IMR-90 (cell line): ENCODE data around the gene PAXX. TPM values are rescaled to one million over a fixed set of nuclear protein-coding genes. Genes with fewer than 3 reads are reported as not detected.

ENCODE experiments used
- ATAC-seq: fragments of 200-7000 bp; cut with Tn5 transposase; 2 replicates; pipeline ENCODE4 v1.9.1; 2020; ENCODE audit warnings: low read depth, mild to moderate bottlenecking, moderate library complexity
- BruUV-seq: library from RNA; stranded (reverse); fragments of 400-500 nt; replicated peaks from 2 replicates; lab custom pipeline; 2021; lab: Mats Ljungman, UMichigan
- CTCF ChIA-PET: fragments of 300-600 bp; formaldehyde crosslinking; extraction: SDS; loops from one replicate; lab custom pipeline; 2021; ENCODE audit warnings: antibody characterized with exemption; lab: Yijun Ruan, JAX
- POLR2A ChIA-PET: fragments of 300-600 bp; sonication (Branson Sonifier 250); formaldehyde crosslinking; loops from one replicate; lab custom pipeline; 2022; ENCODE audit warnings: antibody characterized with exemption; ENCODE audit not compliant: unreplicated experiment; lab: Charles Lee
- DNase-seq: peaks from one replicate; pipeline ENCODE4 v3.0.0; 2013
- H2AFZ ChIP-seq: replicated peaks from 2 replicates; pipeline ENCODE3; 2013; ENCODE audit warnings: low read length, mild to moderate bottlenecking; ENCODE audit not compliant: poor library complexity
- H2AK5ac ChIP-seq: 2 replicates; pipeline ENCODE4 v1.6.1; 2013; ENCODE audit warnings: low read depth, low read length, inconsistent platforms
- H2AK9ac ChIP-seq: replicated peaks from 2 replicates; pipeline ENCODE3; 2013; ENCODE audit warnings: mild to moderate bottlenecking, low read depth, low read length, moderate library complexity; ENCODE audit not compliant: poor library complexity
- H2BK120ac ChIP-seq: 2 replicates; pipeline ENCODE4 v1.6.1; 2013; ENCODE audit warnings: low read depth, low read length, inconsistent platforms
- H2BK15ac ChIP-seq: 3 replicates; pipeline ENCODE4 v1.6.1; 2013; ENCODE audit warnings: low read depth, low read length, inconsistent platforms
- H2BK20ac ChIP-seq: 2 replicates; pipeline ENCODE4 v1.6.1; 2013; ENCODE audit warnings: low read depth, mild to moderate bottlenecking, inconsistent platforms, low read length, moderate library complexity
- H2BK5ac ChIP-seq: 2 replicates; pipeline ENCODE4 v1.6.1; 2013; ENCODE audit warnings: mild to moderate bottlenecking, low read depth, low read length, inconsistent platforms; ENCODE audit not compliant: poor library complexity, severe bottlenecking
- H3K14ac ChIP-seq: replicated peaks from 2 replicates; pipeline ENCODE4 v1.6.1; 2013; ENCODE audit warnings: low read depth, low read length, inconsistent platforms
- H3K18ac ChIP-seq: 2 replicates; pipeline ENCODE4 v1.6.1; 2013; ENCODE audit warnings: low read depth, low read length, control low read depth
- H3K23ac ChIP-seq: 2 replicates; pipeline ENCODE4 v1.6.1; 2013; ENCODE audit warnings: low read depth, low read length, inconsistent platforms
- H3K27ac ChIP-seq: 2 replicates; pipeline ENCODE4 v1.5.1; 2013; ENCODE audit warnings: mild to moderate bottlenecking, control low read depth, low read length; ENCODE audit not compliant: insufficient read depth
- H3K27me3 ChIP-seq: 2 replicates; pipeline ENCODE4 v1.6.1; 2013; ENCODE audit warnings: low read length; ENCODE audit not compliant: control insufficient read depth, insufficient read depth
- H3K36me3 ChIP-seq: 2 replicates; pipeline ENCODE4 v1.6.1; 2013; ENCODE audit warnings: low read length, mixed read lengths; ENCODE audit not compliant: control insufficient read depth, insufficient read depth
- H3K4ac ChIP-seq: 2 replicates; pipeline ENCODE4 v1.6.1; 2013; ENCODE audit warnings: low read depth, low read length, inconsistent platforms
- H3K4me1 ChIP-seq: 2 replicates; pipeline ENCODE4 v1.6.1; 2013; ENCODE audit warnings: low read length, mixed read lengths; ENCODE audit not compliant: control insufficient read depth, insufficient read depth
- H3K4me2 ChIP-seq: 2 replicates; pipeline ENCODE4 v1.6.1; 2013; ENCODE audit warnings: low read depth, mild to moderate bottlenecking, control low read depth, low read length, moderate library complexity
- H3K4me3 ChIP-seq: 2 replicates; pipeline ENCODE4 v1.5.1; 2013; ENCODE audit warnings: low read depth, mild to moderate bottlenecking, control low read depth, low read length, moderate library complexity; ENCODE audit not compliant: insufficient read depth
- H3K56ac ChIP-seq: 2 replicates; pipeline ENCODE4 v1.6.1; 2013; ENCODE audit warnings: low read length, inconsistent platforms; ENCODE audit not compliant: insufficient read depth; ENCODE audit errors: extremely low read depth
- H3K79me1 ChIP-seq, 2 experiments: 2 replicates each; pipeline ENCODE4 v1.6.1; 2013; ENCODE audit warnings: low read length in 2 of 2, inconsistent platforms in 1 of 2, low read depth in 1 of 2
- H3K9ac ChIP-seq: 2 replicates; pipeline ENCODE4 v1.6.1; 2013; ENCODE audit warnings: low read depth, low read length, control low read depth
- H3K9me1 ChIP-seq: 2 replicates; pipeline ENCODE4 v1.6.1; 2013; ENCODE audit warnings: low read length, inconsistent platforms; ENCODE audit not compliant: insufficient read depth
- H3K9me3 ChIP-seq: 2 replicates; pipeline ENCODE4 v1.6.1; 2013; ENCODE audit warnings: low read length; ENCODE audit not compliant: control insufficient read depth, insufficient read depth
- H4K20me1 ChIP-seq: 2 replicates; pipeline ENCODE4 v1.6.1; 2013; ENCODE audit warnings: low read length, inconsistent platforms; ENCODE audit not compliant: insufficient read depth
- H4K5ac ChIP-seq: 2 replicates; pipeline ENCODE4 v1.6.1; 2013; ENCODE audit warnings: mild to moderate bottlenecking, low read depth, low read length, control low read depth
- H4K8ac ChIP-seq, 2 experiments: 2 replicates each; pipeline ENCODE4 v1.6.1; 2013; ENCODE audit warnings: low read depth in 2 of 2, low read length in 2 of 2, control low read depth in 1 of 2, inconsistent platforms in 1 of 2
- H4K91ac ChIP-seq: 2 replicates; pipeline ENCODE4 v1.6.1; 2013; ENCODE audit warnings: low read depth, low read length, inconsistent platforms; ENCODE audit not compliant: insufficient read depth
- BHLHE40 ChIP-seq: fragments of 150-350 bp; IDR thresholded peaks from 2 replicates; pipeline ENCODE4 v1.6.1; 2016; ENCODE audit warnings: mild to moderate bottlenecking, low read depth, low read length
- CEBPB ChIP-seq: IDR thresholded peaks from 2 replicates; pipeline ENCODE4 v1.6.1; 2012; ENCODE audit warnings: low read depth, low read length, improper control_type of control experiment
- CHD1 ChIP-seq: IDR thresholded peaks from 2 replicates; pipeline ENCODE4 v1.6.1; 2012; ENCODE audit warnings: low read depth, low read length, improper control_type of control experiment
- CTCF ChIP-seq: conservative IDR thresholded peaks from 2 replicates; pipeline ENCODE4 v1.5.1; 2012; ENCODE audit warnings: mild to moderate bottlenecking, low read depth, low read length, improper control_type of control experiment
- ELK1 ChIP-seq: fragments of 150-350 bp; IDR thresholded peaks from 2 replicates; pipeline ENCODE4 v1.6.1; 2016; ENCODE audit warnings: low read depth, mild to moderate bottlenecking, low read length, moderate library complexity, borderline replicate concordance
- FOS ChIP-seq: fragments of 150-350 bp; IDR thresholded peaks from 2 replicates; pipeline ENCODE4 v1.6.1; 2016; ENCODE audit warnings: low read depth, low read length
- MAFK ChIP-seq: IDR thresholded peaks from 2 replicates; pipeline ENCODE4 v1.6.1; 2012; ENCODE audit warnings: low read depth, low read length, improper control_type of control experiment
- MAZ ChIP-seq: IDR thresholded peaks from 2 replicates; pipeline ENCODE4 v1.6.1; 2012; ENCODE audit warnings: low read depth, mild to moderate bottlenecking, low read length, improper control_type of control experiment, moderate library complexity, borderline replicate concordance
- MXI1 ChIP-seq: IDR thresholded peaks from 2 replicates; pipeline ENCODE4 v1.6.1; 2012; ENCODE audit warnings: low read depth, mild to moderate bottlenecking, low read length, moderate library complexity, borderline replicate concordance
- NFE2L2 ChIP-seq: fragments of 150-350 bp; IDR thresholded peaks from 2 replicates; pipeline ENCODE4 v1.6.1; 2016; ENCODE audit warnings: low read depth, mild to moderate bottlenecking, low read length
- POLR2A ChIP-seq: IDR thresholded peaks from 2 replicates; pipeline ENCODE4 v1.6.1; 2012; ENCODE audit warnings: mild to moderate bottlenecking, low read depth, low read length
- RCOR1 ChIP-seq: IDR thresholded peaks from 2 replicates; pipeline ENCODE4 v1.6.1; 2012; ENCODE audit warnings: mild to moderate bottlenecking, low read length, improper control_type of control experiment; ENCODE audit not compliant: insufficient replicate concordance
- RFX5 ChIP-seq: IDR thresholded peaks from 2 replicates; pipeline ENCODE4 v1.8.0; 2012; ENCODE audit warnings: low read depth, mild to moderate bottlenecking, low read length, moderate library complexity
- USF2 ChIP-seq: fragments of 150-350 bp; IDR thresholded peaks from 2 replicates; pipeline ENCODE4 v1.6.1; 2017; ENCODE audit warnings: mild to moderate bottlenecking, antibody characterized with exemption, low read length, low read depth
- WGBS, 2 experiments: methylation state at CpG; one replicate each; pipeline versions ENCODE4 v1.1.5 to v1.1.7; 2013; ENCODE audit warnings: missing lambda C conversion rate in 2 of 2; ENCODE audit not compliant: insufficient read length in 1 of 2; ENCODE audit errors: extremely low coverage in 2 of 2; 5-methylcytosine and 5-hydroxymethylcytosine counted together
- dilution Hi-C: fragments of 300-500 bp; cut with HindIII; formaldehyde crosslinking; loops from one replicate; pipeline ENCODE4 v1.14.3; 2018; ENCODE audit warnings: low sequenced_read_pairs; ENCODE audit not compliant: unreplicated experiment
- in situ Hi-C: fragments of 300-500 bp; cut with MboI; formaldehyde crosslinking; loops from 3 replicates; pipeline ENCODE4 v1.14.3; 2019; ENCODE audit warnings: low sequenced_read_pairs, inconsistent platforms, mixed read lengths
- intact Hi-C: fragments of 100-400 bp; cut with micrococcal nuclease; formaldehyde crosslinking; loops from 2 replicates; pipeline ENCODE4 v1.10.0; 2022
- polyA plus RNA-seq, 3 experiments: library from polyadenylated mRNA; depleted of rRNA; stranded (reverse); fragments of >200 nt; gene quantifications; 2 replicates each; pipeline ENCODE4 v1.2.3, GENCODE V29; 2012; ENCODE audit warnings: low replicate concordance in 1 of 3
- total RNA-seq: library from RNA; depleted of rRNA; stranded (reverse); fragments of >200 nt; gene quantifications from 2 replicates; pipeline ENCODE4 v1.2.3, GENCODE V29; 2012

The PAXX gene
- total and polyA plus RNA-seq, 2 of the 4 experiments (the other 2 are of a cell fraction) = 5.7 to 24.6 TPM

- Histone ChIP-seq H4K20me1 (peaks cover 30% of the 10 kb centered on the region), H3K36me3 (peaks cover 15% of the 10 kb centered on the region; the same call in 1 of the 2 replicates), H3K27me3 (peaks cover 9% of the 10 kb centered on the region; the same call in 1 of the 2 replicates), H2AK9ac (no peak overlapping the region), H3K9me1 (no peaks in the 10 kb centered on the region), H3K9me3 (no peaks in the 10 kb centered on the region), H2BK120ac (no peak overlapping the region), H3K27ac (no peak overlapping the region), H3K9ac (no peak overlapping the region), H3K4me1 (peaks cover 11% of the 10 kb centered on the region), H4K5ac (no peak overlapping the region), H2BK5ac (no peak overlapping the region), H3K79me1 (peaks cover 5 to 16% of the 10 kb centered on the region in 2 experiments; a peak in 3 of 4 replicates), H4K91ac (no peak overlapping the region), H2AFZ (no peak overlapping the region), H3K18ac (no peak overlapping the region), H2BK20ac (no peak overlapping the region), H3K14ac (no peak overlapping the region), H4K8ac (no peak overlapping the region), H2AK5ac (no peak overlapping the region), H3K56ac (no peak overlapping the region), H3K4me2 (no peak overlapping the region), H3K4ac (no peak overlapping the region), H3K23ac (no peak overlapping the region), H2BK15ac (no peak overlapping the region), H3K4me3 (no peak overlapping the region)
- intact Hi-C loops (no loop called here), in situ Hi-C loops (no loop called here), dilution Hi-C loops (no loop called here)
- ATAC-seq (no peak), DNase-seq (no peak)
- WGBS, 2 experiments = 78% methylated on average over 13 of the region's 36 CpGs; no CpG with 5 or more reads in 1 of the 2 experiments
- ChIA-PET POLR2A (no interaction called here), CTCF (interaction anchor here (0.6 to 0.7 kb wide), 2 partner anchors 152 to 233 kb away, joined by 4 to 5 read pairs; no protein-coding TSS in a partner anchor)
- no TSS peak for BruUV-seq
- TF ChIP-seq CHD1 (no peak), ELK1 (no peak), BHLHE40 (no peak), CTCF (no peak), FOS (no peak), RFX5 (no peak), RCOR1 (no peak), NFE2L2 (no peak), CEBPB (no peak), MXI1 (no peak), MAZ (no peak), USF2 (no peak), MAFK (no peak), POLR2A (no peak)
Observed at GRCh38 chr9:137042751-137043727, 50.8 kb downstream of the PAXX start.
